ENCODE data around the gene NAGPA.

DNA sequence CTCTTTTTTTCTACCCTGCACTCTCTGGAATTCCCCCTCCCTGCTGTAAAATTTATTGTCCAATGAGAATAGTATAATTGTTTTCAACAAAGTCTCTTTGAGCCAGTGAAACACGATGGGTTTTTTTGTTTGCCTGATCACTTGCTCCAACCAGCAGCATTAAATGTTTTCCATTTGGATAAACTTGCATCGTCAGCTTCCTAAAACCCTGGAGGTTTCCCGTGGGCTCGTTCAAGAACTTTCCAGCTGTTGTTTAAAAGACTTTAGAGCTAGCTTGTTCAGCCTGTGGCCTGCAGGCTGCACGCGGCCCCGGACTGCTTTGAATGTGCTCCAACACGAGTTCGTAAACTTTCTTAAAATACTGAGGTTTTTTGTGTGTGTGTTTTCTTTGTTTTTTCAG, 14.9 kb downstream of the NAGPA start:
- TF ChIP-seq BHLHE40 (IDR thresholded peaks at IDR 0.05; ENCODE audit: borderline replicate concordance in 1 of 2, low read depth in 2 of 2, low read length in 1 of 2) (no peak), RAD21 (IDR thresholded peaks at IDR 0.05; ENCODE audit: insufficient read depth, low read depth, low read length) (no peak), TCF12 (IDR thresholded peaks at IDR 0.05; ENCODE audit: low read depth, low read length) (no peak), ZNF207 (IDR thresholded peaks at IDR 0.05; ENCODE audit: borderline replicate concordance) (no peak), POLR2A (IDR thresholded peaks at IDR 0.05; ENCODE audit: low read depth, low read length) (no peak), SIN3A (IDR thresholded peaks at IDR 0.05; ENCODE audit: low read depth, low read length) (no peak)
- TF ChIP-seq, protein P1, sequence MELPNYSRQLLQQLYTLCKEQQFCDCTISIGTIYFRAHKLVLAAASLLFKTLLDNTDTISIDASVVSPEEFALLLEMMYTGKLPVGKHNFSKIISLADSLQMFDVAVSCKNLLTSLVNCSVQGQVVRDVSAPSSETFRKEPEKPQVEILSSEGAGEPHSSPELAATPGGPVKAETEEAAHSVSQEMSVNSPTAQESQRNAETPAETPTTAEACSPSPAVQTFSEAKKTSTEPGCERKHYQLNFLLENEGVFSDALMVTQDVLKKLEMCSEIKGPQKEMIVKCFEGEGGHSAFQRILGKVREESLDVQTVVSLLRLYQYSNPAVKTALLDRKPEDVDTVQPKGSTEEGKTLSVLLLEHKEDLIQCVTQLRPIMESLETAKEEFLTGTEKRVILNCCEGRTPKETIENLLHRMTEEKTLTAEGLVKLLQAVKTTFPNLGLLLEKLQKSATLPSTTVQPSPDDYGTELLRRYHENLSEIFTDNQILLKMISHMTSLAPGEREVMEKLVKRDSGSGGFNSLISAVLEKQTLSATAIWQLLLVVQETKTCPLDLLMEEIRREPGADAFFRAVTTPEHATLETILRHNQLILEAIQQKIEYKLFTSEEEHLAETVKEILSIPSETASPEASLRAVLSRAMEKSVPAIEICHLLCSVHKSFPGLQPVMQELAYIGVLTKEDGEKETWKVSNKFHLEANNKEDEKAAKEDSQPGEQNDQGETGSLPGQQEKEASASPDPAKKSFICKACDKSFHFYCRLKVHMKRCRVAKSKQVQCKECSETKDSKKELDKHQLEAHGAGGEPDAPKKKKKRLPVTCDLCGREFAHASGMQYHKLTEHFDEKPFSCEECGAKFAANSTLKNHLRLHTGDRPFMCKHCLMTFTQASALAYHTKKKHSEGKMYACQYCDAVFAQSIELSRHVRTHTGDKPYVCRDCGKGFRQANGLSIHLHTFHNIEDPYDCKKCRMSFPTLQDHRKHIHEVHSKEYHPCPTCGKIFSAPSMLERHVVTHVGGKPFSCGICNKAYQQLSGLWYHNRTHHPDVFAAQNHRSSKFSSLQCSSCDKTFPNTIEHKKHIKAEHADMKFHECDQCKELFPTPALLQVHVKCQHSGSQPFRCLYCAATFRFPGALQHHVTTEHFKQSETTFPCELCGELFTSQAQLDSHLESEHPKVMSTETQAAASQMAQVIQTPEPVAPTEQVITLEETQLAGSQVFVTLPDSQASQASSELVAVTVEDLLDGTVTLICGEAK (IDR thresholded peaks at IDR 0.05; ENCODE audit: borderline replicate concordance), result no peak

All from GM12878 (cell line).